GM10248 (cell line): Measurements from ENCODE around the gene FKBP9.
"Not testable (repeated sequence)": the region's sequence is repeated elsewhere in the genome, so short reads cannot be mapped to it uniquely, and the experiment has no call there.

Source experiments
- CTCF ChIA-PET: fragments of 300-600 bp; sonication (Branson Sonifier 250); formaldehyde crosslinking; extraction: SDS; loops from one replicate; lab custom pipeline; 2021; ENCODE audit warnings: antibody characterized with exemption; lab: Yijun Ruan, JAX
- POLR2A ChIA-PET: fragments of 350-650 bp; sonication (Branson Sonifier 250); formaldehyde crosslinking; extraction: SDS; loops from one replicate; lab custom pipeline; 2020; ENCODE audit warnings: antibody characterized with exemption; lab: Yijun Ruan, JAX
- DNase-seq: peaks from one replicate; pipeline ENCODE4 v3.0.0; 2012; ENCODE audit errors: extremely low spot score
- TF ChIP-seq, protein P1 (sequence below): IDR thresholded peaks from 2 replicates; pipeline ENCODE4 v1.5.1; 2012; ENCODE audit warnings: mild to moderate bottlenecking, low read depth; ENCODE audit errors: extremely low read depth, missing control alignments, control extremely low read depth

FKBP9 gene, protein sequence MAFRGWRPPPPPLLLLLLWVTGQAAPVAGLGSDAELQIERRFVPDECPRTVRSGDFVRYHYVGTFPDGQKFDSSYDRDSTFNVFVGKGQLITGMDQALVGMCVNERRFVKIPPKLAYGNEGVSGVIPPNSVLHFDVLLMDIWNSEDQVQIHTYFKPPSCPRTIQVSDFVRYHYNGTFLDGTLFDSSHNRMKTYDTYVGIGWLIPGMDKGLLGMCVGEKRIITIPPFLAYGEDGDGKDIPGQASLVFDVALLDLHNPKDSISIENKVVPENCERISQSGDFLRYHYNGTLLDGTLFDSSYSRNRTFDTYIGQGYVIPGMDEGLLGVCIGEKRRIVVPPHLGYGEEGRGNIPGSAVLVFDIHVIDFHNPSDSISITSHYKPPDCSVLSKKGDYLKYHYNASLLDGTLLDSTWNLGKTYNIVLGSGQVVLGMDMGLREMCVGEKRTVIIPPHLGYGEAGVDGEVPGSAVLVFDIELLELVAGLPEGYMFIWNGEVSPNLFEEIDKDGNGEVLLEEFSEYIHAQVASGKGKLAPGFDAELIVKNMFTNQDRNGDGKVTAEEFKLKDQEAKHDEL

DNA sequence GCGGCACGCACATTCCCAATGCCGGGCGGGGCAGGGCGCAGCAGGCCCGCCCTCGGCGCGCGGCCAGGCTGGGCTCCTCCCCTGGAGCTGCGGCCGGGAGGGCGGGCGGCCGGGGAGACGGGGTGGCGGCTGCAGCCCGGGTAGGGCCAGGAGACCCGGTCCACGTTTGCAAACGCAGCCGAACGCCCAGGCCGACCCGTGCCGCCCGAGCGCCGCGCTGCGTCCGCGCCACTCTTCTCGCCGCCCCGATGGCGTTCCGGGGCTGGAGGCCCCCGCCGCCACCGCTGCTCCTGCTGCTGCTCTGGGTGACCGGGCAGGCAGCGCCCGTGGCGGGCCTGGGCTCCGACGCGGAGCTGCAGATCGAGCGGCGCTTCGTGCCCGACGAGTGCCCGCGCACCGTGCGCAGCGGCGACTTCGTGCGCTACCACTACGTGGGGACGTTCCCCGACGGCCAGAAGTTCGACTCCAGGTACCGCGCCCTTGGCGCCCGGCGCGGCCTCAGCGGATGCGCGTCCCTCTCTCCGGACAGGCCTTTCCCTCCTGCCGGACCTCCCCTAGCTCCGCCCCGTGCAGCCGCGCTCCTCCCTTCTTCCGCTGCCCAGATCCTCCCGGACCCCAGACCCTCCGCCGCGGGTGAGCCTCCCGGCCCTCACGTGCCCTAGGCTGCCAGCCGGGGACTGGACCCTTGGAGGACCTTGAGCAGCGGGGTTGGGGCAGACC, at the start of gene FKBP9:
Gene FKBP9 (plus strand): TSS at position 115 of the 720 bp plus-strand sequence. CDS start 134 bp downstream, at position 249.
- TF ChIP-seq, protein P1, sequence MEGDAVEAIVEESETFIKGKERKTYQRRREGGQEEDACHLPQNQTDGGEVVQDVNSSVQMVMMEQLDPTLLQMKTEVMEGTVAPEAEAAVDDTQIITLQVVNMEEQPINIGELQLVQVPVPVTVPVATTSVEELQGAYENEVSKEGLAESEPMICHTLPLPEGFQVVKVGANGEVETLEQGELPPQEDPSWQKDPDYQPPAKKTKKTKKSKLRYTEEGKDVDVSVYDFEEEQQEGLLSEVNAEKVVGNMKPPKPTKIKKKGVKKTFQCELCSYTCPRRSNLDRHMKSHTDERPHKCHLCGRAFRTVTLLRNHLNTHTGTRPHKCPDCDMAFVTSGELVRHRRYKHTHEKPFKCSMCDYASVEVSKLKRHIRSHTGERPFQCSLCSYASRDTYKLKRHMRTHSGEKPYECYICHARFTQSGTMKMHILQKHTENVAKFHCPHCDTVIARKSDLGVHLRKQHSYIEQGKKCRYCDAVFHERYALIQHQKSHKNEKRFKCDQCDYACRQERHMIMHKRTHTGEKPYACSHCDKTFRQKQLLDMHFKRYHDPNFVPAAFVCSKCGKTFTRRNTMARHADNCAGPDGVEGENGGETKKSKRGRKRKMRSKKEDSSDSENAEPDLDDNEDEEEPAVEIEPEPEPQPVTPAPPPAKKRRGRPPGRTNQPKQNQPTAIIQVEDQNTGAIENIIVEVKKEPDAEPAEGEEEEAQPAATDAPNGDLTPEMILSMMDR, result no peak
- DNase-seq, result peak; percentile 81
- CTCF ChIA-PET, result interaction anchor here (1.3 to 1.8 kb wide), 5 partner anchors 8 to 151 kb away, joined by 3 to 5 read pairs (median 5); no protein-coding TSS in a partner anchor
- POLR2A ChIA-PET, result no interaction called here

DNA sequence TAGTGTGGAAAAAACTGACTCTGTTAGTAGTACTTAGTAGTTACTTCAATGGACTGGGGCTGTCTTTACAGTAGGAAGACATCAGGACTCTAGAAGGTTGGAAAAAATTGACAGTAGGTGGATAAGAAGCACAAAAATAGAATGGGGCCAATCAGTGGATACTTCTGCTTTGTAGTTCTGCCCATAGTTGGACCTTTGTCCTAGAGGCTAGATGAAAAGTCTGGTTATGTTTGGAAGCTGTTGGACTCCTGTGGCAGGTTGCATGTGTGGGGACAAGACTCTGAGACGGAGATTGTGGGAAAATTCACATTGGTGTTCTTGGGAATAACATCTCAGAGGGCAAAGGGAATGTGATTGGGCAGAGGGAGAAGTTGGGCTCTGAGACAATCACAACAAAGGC, 47.0 kb upstream of the FKBP9 start:
- TF ChIP-seq, protein P1, result no peak
- ChIA-PET CTCF (no interaction called here), POLR2A (no interaction called here)
- DNase-seq, result no peak

DNA sequence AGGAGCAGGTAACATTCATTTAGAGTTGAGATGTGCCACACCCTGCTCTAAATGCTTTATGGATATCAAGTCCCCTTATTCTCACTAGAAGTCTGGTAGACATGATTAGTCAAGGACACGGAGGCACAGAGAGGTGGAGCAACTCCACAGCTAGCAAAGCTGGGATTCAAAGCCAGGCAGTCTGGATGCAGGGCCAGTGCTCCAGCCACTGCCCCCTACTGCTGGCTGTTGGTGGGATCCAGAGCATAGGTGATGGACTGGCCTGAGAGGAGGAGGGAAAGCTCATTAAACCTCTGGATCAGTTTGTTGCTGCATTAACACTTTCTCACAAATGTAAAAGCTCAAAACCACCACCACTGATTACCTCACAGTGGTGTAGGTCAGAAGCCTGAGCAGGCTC, 43.1 kb upstream of the FKBP9 start:
- TF ChIP-seq, protein P1, result no peak
- ChIA-PET CTCF (interaction anchor here (1.1 to 1.8 kb wide), 4 partner anchors 12 to 20 kb away, joined by 3 to 5 read pairs (median 4); no protein-coding TSS in a partner anchor), POLR2A (no interaction called here)
- no peak for DNase-seq

DNA sequence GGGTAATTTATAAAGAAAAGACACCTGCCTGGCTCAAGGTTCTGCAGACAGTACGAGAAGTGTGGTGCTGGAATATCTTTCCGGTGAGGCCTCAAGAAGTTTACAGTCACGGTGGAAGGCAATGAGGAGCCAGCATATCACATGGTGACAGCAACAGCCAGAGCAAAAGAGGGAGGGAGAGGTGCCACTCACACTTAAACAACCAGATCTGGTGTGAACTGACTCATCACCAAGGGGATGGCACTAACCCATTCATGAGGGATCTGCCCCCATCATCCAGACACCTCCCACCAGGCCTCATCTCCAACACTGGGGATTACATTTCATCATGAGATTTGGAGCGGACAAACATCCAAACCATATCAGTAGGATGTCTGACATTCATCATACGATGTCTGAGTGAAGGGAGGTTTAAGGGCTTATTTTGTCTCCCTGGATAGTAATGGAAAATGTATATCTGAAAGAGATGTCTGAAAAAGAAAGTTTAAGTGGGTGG, 42.2 kb upstream of the FKBP9 start:
- ChIA-PET POLR2A (no interaction called here), CTCF (interaction anchor here (1.1 to 1.8 kb wide), 2 partner anchors 17 to 28 kb away, joined by 3 to 4 read pairs; no protein-coding TSS in a partner anchor)
- TF ChIP-seq, protein P1, result no peak
- DNase-seq, result no peak

DNA sequence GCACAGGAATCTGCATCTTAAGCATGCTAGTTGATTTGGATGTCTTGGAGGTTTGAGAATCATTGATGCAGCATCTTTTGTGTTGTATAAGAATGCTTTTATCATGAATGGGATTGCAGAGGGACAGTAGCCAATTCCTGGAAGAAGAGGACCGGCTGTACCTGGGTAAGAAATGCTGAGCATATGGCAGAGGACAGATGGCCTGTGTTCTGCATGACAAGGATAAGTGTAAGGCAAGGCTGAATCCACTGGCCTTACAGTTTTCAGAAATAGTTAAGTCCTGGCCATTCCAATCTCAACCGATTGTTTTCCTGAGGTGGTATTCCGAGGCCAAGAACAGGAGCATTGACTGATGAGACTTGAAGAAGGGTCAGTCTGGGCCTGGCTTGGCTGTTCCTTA, 41.2 kb upstream of the FKBP9 start:
- CTCF ChIA-PET, result interaction anchor here (1.1 kb wide), 1 partner anchor 27 kb away, joined by 3 read pairs; no protein-coding TSS in a partner anchor
- POLR2A ChIA-PET, result no interaction called here
- DNase-seq, result no peak
- TF ChIP-seq, protein P1, result no peak

DNA sequence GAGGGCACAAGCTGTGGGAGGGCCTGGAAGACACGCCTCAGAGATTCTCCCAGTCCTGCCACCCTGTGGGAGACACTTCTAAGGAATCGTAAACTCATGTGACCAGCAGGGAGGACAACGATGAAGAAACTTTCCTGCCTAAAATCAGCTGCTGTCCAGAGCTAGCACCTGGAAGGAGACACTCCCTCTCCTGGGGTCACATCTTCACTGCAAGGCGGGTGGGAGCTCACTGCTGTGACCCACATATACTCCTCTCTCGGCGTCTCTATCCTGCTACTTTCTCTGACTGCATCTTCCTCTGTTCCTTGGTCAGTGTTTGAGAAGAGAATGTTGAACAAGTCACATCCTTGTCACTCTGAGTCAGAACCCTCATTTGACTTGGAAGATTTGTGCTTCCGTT, 40.2 kb upstream of the FKBP9 start:
- DNase-seq, POLR2A ChIA-PET, CTCF ChIA-PET: not testable (repeated sequence)
